Neural cell (in vitro differentiated cells): ENCODE measurements around the gene POLRMT.
"Not testable (repeated sequence)": the region's sequence is repeated elsewhere in the genome, so short reads cannot be mapped to it uniquely, and the experiment has no call there.

ENCODE experiments used
- CTCF ChIP-seq: fragments of 450-650 bp; IDR thresholded peaks from 2 replicates; pipeline ENCODE4 v1.5.1; 2014; ENCODE audit warnings: antibody characterized with exemption, mild to moderate bottlenecking, moderate library complexity; ENCODE audit not compliant: poor library complexity, severe bottlenecking
- EP300 ChIP-seq: fragments of 450-650 bp; conservative IDR thresholded peaks from 2 replicates; pipeline ENCODE4 v1.6.1; 2014; ENCODE audit warnings: antibody characterized with exemption, mild to moderate bottlenecking, moderate library complexity; ENCODE audit not compliant: poor library complexity, severe bottlenecking
- EZH2 ChIP-seq: fragments of 200-600, 300-800 bp; shearing (Covaris generic), sonication (generic); IDR thresholded peaks from 2 replicates; pipeline ENCODE4 v1.6.1; 2014; ENCODE audit warnings: antibody characterized with exemption, low read length, borderline replicate concordance, mild to moderate bottlenecking; ENCODE audit not compliant: insufficient read depth, poor library complexity, severe bottlenecking
- POLR2AphosphoS5 ChIP-seq: IDR thresholded peaks from 2 replicates; pipeline ENCODE4 v1.6.1; 2012
- RAD21 ChIP-seq: fragments of 450-650 bp; conservative IDR thresholded peaks from 2 replicates; pipeline ENCODE4 v1.6.1; 2014; ENCODE audit warnings: antibody characterized with exemption, mild to moderate bottlenecking, moderate library complexity
- REST ChIP-seq: IDR thresholded peaks from 2 replicates; pipeline ENCODE4 v1.6.1; 2012; ENCODE audit warnings: borderline replicate concordance
- SMC3 ChIP-seq: fragments of 450-650 bp; conservative IDR thresholded peaks from 2 replicates; pipeline ENCODE4 v1.6.1; 2014; ENCODE audit warnings: antibody characterized with exemption, mild to moderate bottlenecking, moderate library complexity; ENCODE audit not compliant: poor library complexity
- TAF1 ChIP-seq: IDR thresholded peaks from 2 replicates; pipeline ENCODE4 v1.6.1; 2012; ENCODE audit warnings: low read depth

- TF ChIP-seq POLR2AphosphoS5, CTCF, RAD21, EP300, REST, TAF1, EZH2, SMC3: not testable (repeated sequence)
Observed at GRCh38 chr19:603779-604178, 29.6 kb downstream of the POLRMT start.
